D721Med (cell line): ENCODE results near the gene LIPF.
"Not testable (repeated sequence)": the region's sequence is repeated elsewhere in the genome, so short reads cannot be mapped to it uniquely, and the experiment has no call there.

Experiments used
- DNase-seq: peaks from one replicate; pipeline ENCODE4 v3.0.0; 2011; ENCODE audit warnings: low spot score; ENCODE audit not compliant: insufficient read length
- FAIRE-seq: peaks from 2 replicates; lab custom pipeline; 2011; peaks lifted over from hg19 to GRCh38; lab: Jason Lieb, UNC
- TF ChIP-seq, protein P1 (sequence below): IDR thresholded peaks from 2 replicates; pipeline ENCODE4 v1.5.1; 2012; ENCODE audit warnings: mild to moderate bottlenecking, control low read depth; ENCODE audit not compliant: insufficient read depth; ENCODE audit errors: missing control alignments

The LIPF gene

DNA sequence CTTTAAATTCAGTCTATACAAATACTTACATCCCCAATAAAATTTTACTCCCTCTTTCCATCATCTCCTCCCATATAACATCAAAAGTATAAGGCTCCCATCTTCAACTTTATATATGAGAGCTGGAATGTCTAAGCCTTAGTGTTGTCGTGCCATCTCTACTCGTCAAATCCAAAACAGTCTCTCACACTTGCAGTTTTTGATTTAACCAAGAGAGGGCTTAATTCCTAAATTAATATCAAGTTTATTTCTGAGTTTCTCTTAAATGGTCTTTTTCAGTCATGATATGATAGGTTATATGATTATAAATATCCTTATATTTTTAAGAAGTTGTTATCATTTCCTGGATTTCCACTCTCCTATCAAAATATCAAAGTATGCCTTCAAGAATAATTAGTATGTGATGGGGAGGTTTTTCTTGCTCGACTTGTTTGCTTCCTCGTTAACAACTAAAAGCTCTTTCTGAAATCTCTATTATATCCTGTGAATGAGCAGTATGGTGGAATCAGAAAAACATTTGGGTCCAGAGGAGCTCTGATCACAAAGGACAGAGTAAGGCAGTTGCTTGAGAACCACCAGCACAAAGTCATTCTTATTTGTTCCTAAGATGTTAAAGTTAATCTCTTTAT, 29.3 kb downstream of the LIPF start:
- TF ChIP-seq, protein P1, sequence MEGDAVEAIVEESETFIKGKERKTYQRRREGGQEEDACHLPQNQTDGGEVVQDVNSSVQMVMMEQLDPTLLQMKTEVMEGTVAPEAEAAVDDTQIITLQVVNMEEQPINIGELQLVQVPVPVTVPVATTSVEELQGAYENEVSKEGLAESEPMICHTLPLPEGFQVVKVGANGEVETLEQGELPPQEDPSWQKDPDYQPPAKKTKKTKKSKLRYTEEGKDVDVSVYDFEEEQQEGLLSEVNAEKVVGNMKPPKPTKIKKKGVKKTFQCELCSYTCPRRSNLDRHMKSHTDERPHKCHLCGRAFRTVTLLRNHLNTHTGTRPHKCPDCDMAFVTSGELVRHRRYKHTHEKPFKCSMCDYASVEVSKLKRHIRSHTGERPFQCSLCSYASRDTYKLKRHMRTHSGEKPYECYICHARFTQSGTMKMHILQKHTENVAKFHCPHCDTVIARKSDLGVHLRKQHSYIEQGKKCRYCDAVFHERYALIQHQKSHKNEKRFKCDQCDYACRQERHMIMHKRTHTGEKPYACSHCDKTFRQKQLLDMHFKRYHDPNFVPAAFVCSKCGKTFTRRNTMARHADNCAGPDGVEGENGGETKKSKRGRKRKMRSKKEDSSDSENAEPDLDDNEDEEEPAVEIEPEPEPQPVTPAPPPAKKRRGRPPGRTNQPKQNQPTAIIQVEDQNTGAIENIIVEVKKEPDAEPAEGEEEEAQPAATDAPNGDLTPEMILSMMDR: no peak
- FAIRE-seq: no peak
- no peak for DNase-seq

DNA sequence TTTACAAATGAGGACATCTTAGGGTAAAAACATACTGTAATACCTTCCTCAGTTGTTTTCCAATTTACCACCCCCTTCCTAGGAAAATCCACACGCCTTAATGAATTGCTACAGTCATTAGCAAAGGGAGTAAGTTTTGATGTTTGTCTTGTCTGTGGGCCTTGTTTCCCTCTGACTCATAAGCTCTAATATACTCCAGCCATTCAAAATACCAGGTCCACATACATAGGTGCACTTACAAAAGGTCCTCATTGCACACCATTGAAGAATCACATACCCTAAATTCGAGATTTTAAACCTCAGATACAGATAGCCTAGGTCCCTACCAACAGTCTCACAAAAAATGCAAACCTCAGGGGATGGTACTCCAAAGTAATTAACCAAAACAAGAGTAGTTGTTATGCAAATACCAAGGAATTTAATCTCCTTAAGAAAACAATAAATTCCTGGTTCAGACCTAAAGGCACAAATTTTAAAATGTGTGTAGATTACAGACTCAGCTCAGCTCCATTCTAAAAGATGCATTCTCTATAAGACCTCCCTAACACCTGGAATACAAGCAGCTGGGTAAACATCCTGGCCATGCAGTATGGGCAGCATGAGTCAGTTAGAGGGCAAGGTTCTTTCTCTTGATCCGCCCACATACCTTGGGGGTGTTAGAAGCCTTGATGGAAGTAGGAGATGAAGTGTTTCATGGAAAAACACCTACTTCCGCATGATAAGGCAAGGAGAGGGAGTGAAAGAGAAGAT, 38.8 kb downstream of the LIPF start:
- FAIRE-seq (no peak), DNase-seq (no peak)
- TF ChIP-seq, protein P1: no peak

DNA sequence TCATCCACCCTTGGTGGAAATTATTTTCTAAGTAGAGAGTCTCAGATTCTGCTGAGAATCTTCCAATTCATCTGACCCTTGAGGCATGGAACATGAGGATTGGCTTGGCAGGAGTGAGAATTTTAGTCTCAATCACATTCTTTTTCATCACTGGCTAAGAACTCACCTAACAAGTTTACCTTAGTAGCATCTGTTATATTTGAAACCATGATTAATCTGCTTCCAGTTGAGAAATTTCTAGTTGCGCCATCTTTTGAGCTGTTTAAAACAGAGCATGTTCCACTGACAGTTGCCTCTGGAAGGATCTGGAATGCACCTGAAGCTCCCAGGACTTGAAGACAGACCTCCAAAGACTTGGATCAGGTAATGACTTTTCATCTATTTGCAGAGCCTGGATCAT, 41.7 kb downstream of the LIPF start, which contains the start of gene LIPK:
LIPK (plus strand) TSS at position 292 of the 400 bp plus-strand sequence. CDS start 18,295 bp downstream, outside the sequence.
- TF ChIP-seq, protein P1: no peak
- DNase-seq (no peak), FAIRE-seq (no peak)

DNA sequence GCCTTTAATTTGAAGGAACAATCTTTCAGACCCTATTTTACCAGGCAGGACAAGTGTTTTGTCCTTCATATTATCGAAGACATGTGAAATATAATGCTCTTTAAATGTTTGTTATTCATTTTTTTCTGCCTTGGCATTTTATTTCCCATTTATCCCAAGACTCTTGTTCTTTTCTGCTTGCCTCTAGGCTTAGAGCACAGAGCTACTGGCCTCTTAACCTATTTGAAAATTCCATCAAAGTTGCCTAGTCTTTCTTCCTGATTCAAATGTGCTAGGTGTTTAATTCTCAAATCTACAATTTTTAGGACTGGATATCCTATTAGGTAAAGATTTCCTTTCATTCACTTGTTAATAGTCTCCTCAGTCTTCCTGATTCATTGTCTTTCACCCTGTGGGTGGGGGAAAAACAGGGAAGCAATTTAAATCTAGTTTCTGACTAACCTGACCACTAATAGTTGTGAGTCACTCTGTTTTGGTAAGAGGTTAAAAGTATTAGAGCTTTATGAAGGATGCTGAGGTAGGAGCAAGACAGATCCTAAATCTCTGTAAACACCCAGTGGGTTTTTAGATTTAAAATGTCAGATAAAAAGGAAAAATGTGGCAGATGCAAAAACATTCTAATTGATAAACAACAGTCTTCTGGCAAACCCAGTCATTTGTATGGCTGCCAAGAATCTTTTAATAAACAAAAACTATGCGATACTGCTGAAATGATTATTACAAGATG, 43.4 kb downstream of the LIPF start:
- DNase-seq (no peak), FAIRE-seq (no peak)
- TF ChIP-seq, protein P1: no peak

DNA sequence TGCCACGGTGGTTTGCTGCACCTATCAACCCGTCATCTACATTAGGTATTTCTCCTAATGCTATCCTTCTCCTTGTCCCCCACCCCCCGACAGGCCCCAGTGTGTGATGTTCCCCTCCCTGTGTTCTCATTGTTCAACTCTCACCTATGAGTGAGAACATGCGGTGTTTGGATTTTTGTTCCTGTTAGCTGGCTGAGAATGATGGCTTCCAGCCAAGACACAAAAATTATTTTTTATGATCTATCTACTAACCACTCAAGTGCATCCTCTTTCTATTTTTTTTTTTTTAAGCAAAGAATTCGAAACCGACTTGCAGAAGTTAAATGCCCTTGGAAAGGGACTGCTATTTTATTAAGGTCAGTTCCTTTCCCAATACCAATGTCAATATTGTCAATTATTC, 45.1 kb downstream of the LIPF start:
- DNase-seq, FAIRE-seq: not testable (repeated sequence)

DNA sequence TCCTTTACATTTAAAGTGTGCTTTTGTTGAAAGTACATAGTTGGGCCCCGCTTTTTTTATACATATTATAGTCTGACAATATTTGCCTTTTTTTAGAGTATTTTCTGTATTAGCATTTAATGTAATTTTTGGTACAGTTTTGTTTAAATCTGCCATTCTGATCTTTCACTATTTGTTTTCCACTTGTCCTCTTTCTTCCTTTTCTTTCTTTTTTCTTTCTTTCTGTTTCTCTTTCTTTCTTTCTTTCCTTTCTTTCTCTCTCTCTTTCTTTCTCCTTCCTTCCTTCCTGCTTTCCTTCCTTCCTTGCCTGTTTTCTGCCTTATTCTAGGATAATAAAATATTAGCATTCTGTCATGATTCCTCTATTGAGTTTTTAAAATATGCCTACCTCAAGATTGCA, 51.3 kb downstream of the LIPF start:
- DNase-seq (no peak), FAIRE-seq (no peak)
- TF ChIP-seq, protein P1: no peak

DNA sequence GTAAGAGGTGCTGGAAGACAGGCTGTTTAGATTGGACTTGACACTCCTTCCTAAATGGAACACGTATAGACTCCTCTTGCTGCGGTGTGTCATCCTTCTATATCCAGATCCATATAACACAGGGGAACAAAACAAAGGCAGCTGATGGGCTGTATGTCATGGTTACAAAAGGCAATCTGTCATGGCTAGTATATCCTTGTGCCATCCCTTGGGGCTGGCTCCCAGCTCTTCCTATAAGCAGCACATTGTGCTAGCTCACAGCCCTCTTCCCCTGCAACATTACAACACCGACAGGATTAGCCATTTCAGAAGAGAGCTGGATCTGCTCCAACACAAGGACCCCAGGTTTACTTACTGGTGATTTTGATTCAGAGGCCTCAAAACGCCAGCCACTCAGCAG, 57.1 kb downstream of the LIPF start:
- FAIRE-seq (no peak), DNase-seq (no peak)

More for the DNA sequence above, 57.1 kb downstream of the LIPF start:
- TF ChIP-seq, protein P1: no peak
